A673 (cell line): ENCODE data around the gene CTXND1.
A peak's percentile ranks its signal among the peaks of the same experiment; 100 is the strongest.

Source experiments
- CTCF ChIP-seq: fragments of 300-800, 200-600 bp; sonication (generic); conservative IDR thresholded peaks from 2 replicates; pipeline ENCODE4 v1.5.1; 2017; ENCODE audit warnings: low read depth, mild to moderate bottlenecking, antibody characterized with exemption, low read length, moderate library complexity, mixed read lengths
- EZH2 ChIP-seq: fragments of 200-600 bp; sonication (generic); IDR thresholded peaks from 2 replicates; pipeline ENCODE4 v1.6.1; 2017; ENCODE audit warnings: borderline replicate concordance, low read depth, mild to moderate bottlenecking, mixed read lengths, antibody characterized with exemption, low read length; ENCODE audit not compliant: poor library complexity, severe bottlenecking

GRCh38 chr15:80183886-80184285 is 68.1 kb downstream of the CTXND1 start:
- TF ChIP-seq CTCF = 0 out of 2 replicates have a peak, but pooled peaks have one; percentile 18
- TF ChIP-seq EZH2 = no peak
